Bone marrow (tissue), 2 donors: ENCODE measurements around the gene VAV3.
A peak's percentile ranks its signal among the peaks of the same experiment; 100 is the strongest.

Source experiments
- DNase-seq, 2 donors: peaks; one replicate each; lab custom pipeline; 2025; lab: John Stamatoyannopoulos, UW

The VAV3 gene

DNA sequence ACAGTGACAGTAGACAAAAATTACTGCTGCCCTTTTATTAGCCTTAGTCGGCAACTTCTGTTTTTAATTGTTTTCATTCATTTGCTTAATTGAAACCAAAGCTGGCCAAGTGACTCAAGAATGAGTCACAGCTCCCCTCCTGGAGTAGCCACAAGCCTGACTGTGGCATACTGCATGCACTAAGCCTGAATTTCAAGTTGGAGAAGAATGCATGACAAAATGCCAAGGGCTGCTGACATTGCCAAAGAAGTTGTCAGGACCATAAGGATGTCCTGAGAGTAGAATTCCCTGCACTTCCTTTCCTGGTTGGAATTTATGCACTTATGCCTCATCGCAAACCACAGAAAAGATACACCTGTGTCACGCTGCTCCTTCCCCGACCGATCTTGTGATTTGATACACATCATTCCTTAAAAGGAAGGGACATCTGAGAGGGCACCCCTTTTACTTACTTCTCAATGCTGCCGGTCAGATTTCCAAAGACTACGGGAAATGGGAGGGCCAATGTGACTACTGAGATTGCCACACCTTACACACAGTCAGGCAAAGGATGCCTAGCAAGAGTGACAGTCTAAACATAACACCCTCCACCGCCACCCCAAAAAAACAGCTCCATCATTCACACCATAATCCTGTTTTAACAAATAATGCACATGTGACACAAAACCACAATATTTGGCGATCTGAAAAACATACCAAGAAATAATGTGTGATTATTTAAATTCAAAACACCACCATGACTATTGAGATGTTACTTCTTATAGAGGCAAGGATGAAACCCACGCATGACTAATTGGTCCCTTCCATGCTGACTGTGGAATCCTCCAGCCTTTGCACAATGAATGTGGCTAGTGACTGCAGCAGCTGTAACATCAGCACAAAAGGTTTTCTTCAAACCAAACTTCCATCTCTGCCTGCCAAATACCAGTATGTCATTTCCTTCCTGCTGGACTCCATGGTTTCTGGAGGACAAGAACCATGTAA, 28.2 kb downstream of the VAV3 start:
- peak in 1 of 2 donors; percentile 89 for DNase-seq

GRCh38 chr1:107935396-107936064, 29.4 kb downstream of the VAV3 start:
- no peak for DNase-seq

DNA sequence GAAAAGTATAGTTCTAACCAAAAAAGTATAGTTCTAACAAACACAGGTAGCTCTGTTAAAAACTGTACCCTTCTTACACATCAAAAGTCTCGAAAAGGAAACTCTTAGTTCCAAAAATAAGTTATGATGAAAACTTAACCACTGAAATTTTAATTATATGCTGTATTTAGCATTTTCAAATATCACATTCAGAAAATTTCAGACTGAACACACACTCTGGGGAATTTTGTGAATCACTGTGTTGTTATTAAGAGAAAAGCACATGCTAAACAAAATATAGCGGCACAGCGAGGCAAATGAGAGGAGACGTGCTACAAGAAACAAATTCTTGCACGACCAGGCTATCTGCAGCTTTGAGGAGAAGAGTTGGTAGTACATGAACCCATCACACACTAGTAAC, 30.4 kb downstream of the VAV3 start:
- DNase-seq = no peak

DNA sequence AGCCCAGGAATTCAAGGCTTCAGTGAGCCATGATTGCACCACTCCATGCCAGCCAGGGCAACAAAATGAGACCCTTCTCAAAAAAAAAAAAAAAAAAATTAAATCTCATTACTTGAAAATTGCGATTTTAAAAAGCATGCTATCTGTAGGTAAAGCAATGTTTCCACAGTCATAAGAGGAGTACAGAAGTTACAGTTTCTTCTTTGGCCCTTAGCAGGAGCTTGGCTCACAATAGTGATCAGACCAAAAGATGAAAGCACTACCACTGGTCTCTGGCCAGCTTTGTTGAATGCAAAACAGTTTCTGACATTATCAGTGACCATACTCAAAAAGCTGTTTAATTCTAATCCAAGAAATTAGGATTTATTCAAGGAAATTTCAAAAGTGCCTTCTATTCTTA, 31.2 kb downstream of the VAV3 start:
- DNase-seq = no peak

GRCh38 chr1:107930292-107930691, 34.7 kb downstream of the VAV3 start:
- no peak for DNase-seq

- DNase-seq = no peak
Measured at GRCh38 chr1:107927820-107928219, 37.2 kb downstream of the VAV3 start.

DNA sequence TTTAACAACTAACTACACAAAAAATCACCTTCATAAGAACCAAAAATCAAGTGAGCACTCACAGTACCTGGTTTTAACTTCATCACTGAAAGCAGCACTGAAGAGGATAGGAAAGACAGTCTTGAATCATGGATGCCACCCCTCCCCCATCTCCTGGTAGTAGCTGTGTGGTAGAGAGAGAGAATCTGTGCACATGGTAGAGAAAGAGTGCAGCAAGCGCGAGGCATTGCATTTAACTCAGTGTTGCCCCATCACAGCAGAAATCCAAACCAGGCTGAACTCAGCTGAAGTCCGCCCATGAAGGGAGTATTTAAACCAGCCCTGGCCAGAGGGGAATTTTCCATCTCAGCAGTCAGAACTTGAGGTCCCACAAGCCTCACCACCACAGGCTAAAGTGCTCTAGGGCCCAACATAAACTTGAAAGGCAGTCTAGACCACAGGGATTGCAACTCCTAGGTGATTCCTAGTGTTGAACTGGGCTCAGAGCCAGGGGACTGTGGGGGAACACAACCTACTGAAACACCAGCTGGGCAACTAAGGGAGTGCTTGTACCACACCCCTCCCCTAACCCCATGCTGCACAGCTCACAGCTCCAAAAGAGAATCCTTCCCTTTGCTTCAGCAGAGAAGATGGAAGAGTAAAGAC, 38.4 kb downstream of the VAV3 start:
- peak in 1 of 2 donors; percentile 24 for DNase-seq

- no peak for DNase-seq
Measured at GRCh38 chr1:107925565-107925964, 39.4 kb downstream of the VAV3 start.

DNA sequence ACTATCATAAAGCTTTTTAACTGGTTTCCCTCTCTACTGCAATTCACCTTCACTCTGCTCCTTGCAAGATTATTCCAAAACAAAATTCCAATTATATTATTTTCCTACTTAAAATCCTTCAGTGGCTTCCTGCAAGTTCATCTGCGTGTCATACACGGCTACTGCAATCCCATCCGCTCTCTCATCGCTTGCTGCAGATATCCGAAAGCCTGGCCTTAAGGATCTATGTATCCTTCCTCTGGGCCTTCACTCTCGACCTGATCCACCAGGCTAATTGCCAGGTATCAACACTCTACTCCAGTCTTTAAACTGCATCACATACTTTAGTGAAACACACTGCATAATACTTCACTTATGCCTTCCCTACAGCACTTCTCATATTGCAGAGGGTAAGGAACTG, 44.0 kb downstream of the VAV3 start:
- no peak for DNase-seq

GRCh38 chr1:107920561-107920960, 44.4 kb downstream of the VAV3 start:
- DNase-seq = no peak

- DNase-seq = peak in 1 of 2 donors; percentile 52
Measured at GRCh38 chr1:107919953-107920352, 45.0 kb downstream of the VAV3 start.

GRCh38 chr1:107914119-107914765, 50.7 kb downstream of the VAV3 start:
- DNase-seq = no peak

- DNase-seq = no peak
Measured at GRCh38 chr1:107912656-107913055, 52.3 kb downstream of the VAV3 start.

- no peak for DNase-seq
Measured at GRCh38 chr1:107900090-107900945, 64.7 kb downstream of the VAV3 start.

GRCh38 chr1:107899655-107900054, 65.3 kb downstream of the VAV3 start:
- DNase-seq = no peak

DNA sequence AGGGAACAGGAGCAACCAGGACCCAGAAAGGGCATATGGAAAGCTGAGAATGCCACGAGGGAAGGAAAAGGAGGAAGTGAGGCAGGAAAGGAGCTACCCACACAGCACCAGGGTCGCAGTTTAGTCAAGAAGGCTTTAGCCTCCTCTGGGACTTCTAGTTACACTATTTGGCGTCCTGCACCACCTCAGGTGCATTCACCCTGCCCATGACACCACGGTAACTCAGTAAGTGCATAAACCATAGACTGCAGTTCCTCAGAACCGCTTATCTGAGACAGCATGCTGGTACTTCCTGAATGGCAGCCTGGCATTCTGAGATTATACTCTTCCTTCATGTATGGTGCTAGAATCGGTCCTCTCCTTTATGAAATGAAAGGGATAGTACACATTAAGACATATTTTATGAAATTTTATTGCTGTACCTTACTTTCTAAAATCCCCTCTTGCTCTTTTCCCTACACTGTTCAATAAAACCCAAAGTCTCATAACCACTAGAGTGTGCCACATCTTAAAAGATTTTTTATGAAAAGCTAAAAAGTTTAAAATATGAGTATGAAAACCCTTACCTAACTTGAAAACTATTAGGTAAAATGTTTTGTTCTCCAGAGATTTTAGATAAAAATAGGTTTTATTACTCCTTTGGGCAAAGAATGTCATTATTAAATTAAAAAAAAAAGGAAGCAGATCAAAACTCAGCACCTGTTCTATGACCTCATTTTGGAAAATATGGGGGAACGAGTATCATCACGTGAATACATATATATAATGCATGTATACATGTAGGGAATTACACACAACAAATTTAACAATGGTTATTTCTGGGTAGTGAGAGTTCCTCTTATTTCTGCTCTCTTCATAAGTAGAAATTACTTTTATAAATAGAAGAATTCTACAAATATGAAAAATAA, 67.3 kb downstream of the VAV3 start:
- peak in 1 of 2 donors; percentile 47 for DNase-seq

DNA sequence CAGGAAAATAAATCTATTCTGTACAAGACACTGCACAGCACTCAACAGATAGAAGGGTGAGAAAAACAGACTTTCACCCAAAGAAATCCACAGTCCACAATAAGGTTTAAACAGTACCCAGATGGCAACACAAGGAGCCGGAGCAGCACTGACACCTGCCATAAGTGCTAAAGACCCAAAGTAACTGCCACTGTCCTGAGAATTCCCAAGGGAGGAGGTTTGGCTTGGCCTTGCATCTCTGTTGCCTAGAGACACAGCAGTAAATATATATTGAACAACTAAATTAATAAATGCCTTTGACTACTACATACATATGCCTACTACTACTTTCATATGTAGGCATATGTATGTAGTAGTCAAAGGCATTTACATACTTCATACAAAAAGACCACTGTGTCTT, 68.0 kb downstream of the VAV3 start:
- no peak for DNase-seq

GRCh38 chr1:107896401-107896800, 68.6 kb downstream of the VAV3 start:
- DNase-seq = no peak

GRCh38 chr1:107895403-107896191, 69.4 kb downstream of the VAV3 start:
- DNase-seq = no peak
